KMS-11 (cell line): ENCODE measurements around the gene ABCC11.

Source experiments
- H2AFZ ChIP-seq: fragments of 200-600 bp; sonication (generic); 2 replicates; pipeline ENCODE4 v1.6.1; 2016; ENCODE audit warnings: antibody characterized with exemption, mixed run types, low read depth
- H3K27ac ChIP-seq: fragments of 200-600 bp; sonication (generic); 2 replicates; pipeline ENCODE4 v1.6.1; 2016; ENCODE audit warnings: mild to moderate bottlenecking, mixed run types
- H3K27me3 ChIP-seq: fragments of 200-600 bp; sonication (generic); 2 replicates; pipeline ENCODE4 v1.6.1; 2017; ENCODE audit warnings: mild to moderate bottlenecking, low read depth, mixed run types, moderate library complexity; ENCODE audit not compliant: insufficient read depth
- H3K36me3 ChIP-seq: fragments of 200-600 bp; sonication (generic); 2 replicates; pipeline ENCODE4 v1.6.1; 2017; ENCODE audit warnings: mild to moderate bottlenecking, mixed run types; ENCODE audit not compliant: insufficient read depth
- H3K4me1 ChIP-seq: fragments of 200-600 bp; sonication (generic); 2 replicates; pipeline ENCODE4 v1.6.1; 2016; ENCODE audit warnings: mild to moderate bottlenecking, low read depth, mixed run types; ENCODE audit not compliant: poor library complexity, severe bottlenecking
- H3K4me2 ChIP-seq: fragments of 200-600 bp; sonication (generic); 2 replicates; pipeline ENCODE4 v1.7.0; 2016; ENCODE audit warnings: mild to moderate bottlenecking, mixed run types
- H3K4me3 ChIP-seq: fragments of 200-600 bp; sonication (generic); IDR thresholded peaks from 2 replicates; pipeline ENCODE4 v1.6.1; 2017; ENCODE audit warnings: low read depth, low read length, mixed read lengths; ENCODE audit not compliant: insufficient read depth
- H3K79me2 ChIP-seq: fragments of 200-600 bp; sonication (generic); 2 replicates; pipeline ENCODE4 v1.6.1; 2016; ENCODE audit warnings: low read depth, mixed run types; ENCODE audit not compliant: insufficient read depth
- H3K9ac ChIP-seq: fragments of 200-600 bp; sonication (generic); 2 replicates; pipeline ENCODE4 v1.6.1; 2016; ENCODE audit warnings: mild to moderate bottlenecking, mixed run types
- H4K20me1 ChIP-seq: fragments of 200-600 bp; sonication (generic); 2 replicates; pipeline ENCODE4 v1.6.1; 2016; ENCODE audit warnings: mild to moderate bottlenecking, mixed run types; ENCODE audit not compliant: insufficient read depth
- TF ChIP-seq, protein P1 (sequence below): fragments of 200-600 bp; sonication (generic); conservative IDR thresholded peaks from 2 replicates; pipeline ENCODE4 v1.6.1; 2017; ENCODE audit warnings: low read depth, mild to moderate bottlenecking, antibody characterized with exemption, low read length, moderate library complexity, mixed read lengths

The ABCC11 gene

DNA sequence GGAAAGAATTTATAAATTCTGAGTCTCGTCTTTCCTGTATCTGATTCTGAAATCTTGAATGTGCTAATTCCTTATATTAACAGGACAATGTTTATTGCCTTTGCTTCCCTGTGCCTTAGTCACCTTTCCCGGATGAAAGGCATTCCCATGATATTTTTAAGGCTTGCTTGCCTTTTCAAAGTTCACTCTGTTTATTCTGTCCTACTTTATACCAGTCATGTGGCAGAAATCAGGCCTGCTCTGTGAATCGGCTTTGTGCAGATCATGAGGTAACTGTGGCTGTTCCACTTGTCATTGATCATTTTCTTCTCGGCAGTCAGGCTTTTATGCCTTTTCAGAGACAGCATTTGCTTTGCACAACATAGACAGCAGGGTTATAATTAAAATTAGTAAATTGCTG lies 28.8 kb upstream of the ABCC11 start:
- TF ChIP-seq, protein P1, sequence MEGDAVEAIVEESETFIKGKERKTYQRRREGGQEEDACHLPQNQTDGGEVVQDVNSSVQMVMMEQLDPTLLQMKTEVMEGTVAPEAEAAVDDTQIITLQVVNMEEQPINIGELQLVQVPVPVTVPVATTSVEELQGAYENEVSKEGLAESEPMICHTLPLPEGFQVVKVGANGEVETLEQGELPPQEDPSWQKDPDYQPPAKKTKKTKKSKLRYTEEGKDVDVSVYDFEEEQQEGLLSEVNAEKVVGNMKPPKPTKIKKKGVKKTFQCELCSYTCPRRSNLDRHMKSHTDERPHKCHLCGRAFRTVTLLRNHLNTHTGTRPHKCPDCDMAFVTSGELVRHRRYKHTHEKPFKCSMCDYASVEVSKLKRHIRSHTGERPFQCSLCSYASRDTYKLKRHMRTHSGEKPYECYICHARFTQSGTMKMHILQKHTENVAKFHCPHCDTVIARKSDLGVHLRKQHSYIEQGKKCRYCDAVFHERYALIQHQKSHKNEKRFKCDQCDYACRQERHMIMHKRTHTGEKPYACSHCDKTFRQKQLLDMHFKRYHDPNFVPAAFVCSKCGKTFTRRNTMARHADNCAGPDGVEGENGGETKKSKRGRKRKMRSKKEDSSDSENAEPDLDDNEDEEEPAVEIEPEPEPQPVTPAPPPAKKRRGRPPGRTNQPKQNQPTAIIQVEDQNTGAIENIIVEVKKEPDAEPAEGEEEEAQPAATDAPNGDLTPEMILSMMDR = no peak
- H3K4me1 ChIP-seq = no peaks in the 10 kb centered on the region
- H3K36me3 ChIP-seq = no peaks in the 10 kb centered on the region
- H2AFZ ChIP-seq = no peak overlapping the region
- H3K9ac ChIP-seq = no peak overlapping the region
- H3K4me3 ChIP-seq = no peak overlapping the region
- H4K20me1 ChIP-seq = no peaks in the 10 kb centered on the region
- H3K27ac ChIP-seq = no peak overlapping the region
- H3K4me2 ChIP-seq = no peak overlapping the region
- H3K27me3 ChIP-seq = no peaks in the 10 kb centered on the region
- no peaks in the 10 kb centered on the region for H3K79me2 ChIP-seq

DNA sequence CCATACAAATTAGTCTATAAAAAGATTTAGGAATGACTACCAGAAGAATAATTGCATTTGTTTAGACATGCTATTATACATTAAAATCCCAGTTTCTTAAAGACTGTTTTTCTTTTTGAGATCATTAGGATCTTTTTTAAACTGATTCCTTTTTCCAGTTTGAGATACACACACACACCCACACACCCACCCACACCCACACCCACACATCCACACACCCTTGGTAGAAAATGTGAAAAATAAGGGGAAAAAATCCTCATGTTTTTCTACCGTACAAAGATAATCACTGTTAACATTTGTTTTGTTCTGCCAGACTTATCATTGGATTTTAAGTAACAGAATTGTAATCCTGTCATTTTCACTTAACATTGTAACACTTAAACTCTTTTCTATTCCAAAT lies 27.1 kb upstream of the ABCC11 start:
- TF ChIP-seq, protein P1 = no peak
- H3K36me3 ChIP-seq = no peaks in the 10 kb centered on the region; the same call in 1 of the 2 replicates

DNA sequence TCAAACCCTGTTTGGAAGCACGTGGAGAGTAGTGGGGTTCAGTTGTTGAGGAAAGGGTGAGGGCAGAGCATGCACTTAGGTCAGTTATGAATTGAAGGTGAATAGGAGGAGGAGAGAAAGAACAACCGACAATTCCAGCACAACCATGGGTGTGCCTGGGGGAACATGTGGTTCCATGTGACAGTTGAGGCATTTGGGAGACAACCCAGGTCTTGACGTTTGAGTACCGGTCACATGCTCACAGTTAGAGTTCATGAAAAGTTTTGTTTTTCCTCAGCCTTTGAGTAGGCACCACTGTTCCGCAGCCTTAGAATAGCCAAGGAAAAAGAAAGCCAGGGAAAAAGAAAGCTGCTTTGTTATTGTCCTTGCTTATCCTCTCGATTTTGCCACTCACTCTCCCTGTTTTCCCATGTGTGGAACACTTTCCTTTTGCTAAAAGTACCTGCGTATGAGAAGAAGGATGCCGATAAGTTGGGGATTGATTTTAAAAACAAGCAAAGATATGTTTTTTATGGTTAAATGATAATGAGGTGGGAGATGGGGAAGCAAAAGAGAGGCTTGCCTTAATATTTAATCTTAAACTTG lies 25.6 kb upstream of the ABCC11 start:
- Histone ChIP-seq H3K36me3 (no peaks in the 10 kb centered on the region; the same call in 1 of the 2 replicates), H3K27me3 (no peaks in the 10 kb centered on the region), H4K20me1 (no peaks in the 10 kb centered on the region), H3K79me2 (no peaks in the 10 kb centered on the region), H3K4me1 (no peaks in the 10 kb centered on the region), H2AFZ (no peak overlapping the region), H3K9ac (no peak overlapping the region), H3K4me3 (no peak overlapping the region), H3K4me2 (no peak overlapping the region), H3K27ac (no peak overlapping the region)
- TF ChIP-seq, protein P1 = no peak

More for the DNA sequence above, 27.1 kb upstream of the ABCC11 start:
- Histone ChIP-seq H3K4me2 (no peak overlapping the region), H3K4me1 (no peaks in the 10 kb centered on the region), H3K4me3 (no peak overlapping the region), H3K9ac (no peak overlapping the region), H2AFZ (no peak overlapping the region), H3K79me2 (no peaks in the 10 kb centered on the region), H4K20me1 (no peaks in the 10 kb centered on the region), H3K27me3 (no peaks in the 10 kb centered on the region), H3K27ac (no peak overlapping the region)

DNA sequence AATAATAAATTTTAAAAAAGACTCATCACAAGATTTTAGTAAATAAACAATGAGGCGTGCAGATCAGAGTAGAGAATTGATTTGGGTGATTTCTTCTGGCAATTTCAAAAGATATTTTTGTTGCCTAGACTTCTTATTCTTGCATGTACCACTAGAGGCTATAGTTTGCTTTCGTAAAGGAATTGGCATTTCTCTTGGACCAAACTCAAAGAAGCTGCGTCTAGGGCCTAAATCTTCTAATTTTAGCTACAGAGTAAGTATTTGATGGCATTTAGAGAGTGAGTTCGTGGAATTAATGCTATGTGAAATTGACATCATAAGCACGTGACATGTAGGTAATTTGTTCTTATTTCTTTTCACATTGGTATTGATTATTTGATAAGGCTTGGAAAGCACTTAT lies 24.4 kb upstream of the ABCC11 start:
- Histone ChIP-seq H3K36me3 (no peaks in the 10 kb centered on the region; the same call in 1 of the 2 replicates), H3K9ac (no peak overlapping the region), H3K4me1 (no peaks in the 10 kb centered on the region), H3K4me3 (no peak overlapping the region), H2AFZ (no peak overlapping the region), H4K20me1 (no peaks in the 10 kb centered on the region), H3K4me2 (no peak overlapping the region), H3K79me2 (no peaks in the 10 kb centered on the region), H3K27me3 (no peaks in the 10 kb centered on the region), H3K27ac (no peak overlapping the region)
- TF ChIP-seq, protein P1 = no peak
